Measurements from ENCODE around the gene MPHOSPH9. TPM values are rescaled to one million over a fixed set of nuclear protein-coding genes. Genes with fewer than 3 reads are reported as not detected.

The MPHOSPH9 gene
- total RNA-seq (2014; rRNA removed; shearing (Covaris generic)) = 30.2 and 34.3 TPM in 2 replicates

GRCh38 chr12:123232807-123233504 lies at the start of gene MPHOSPH9, which contains the start of gene MTRFR:
Gene MPHOSPH9 (minus strand): TSS chr12:123233141. CDS start chr12:123230364, 2,777 bp downstream.
Gene MTRFR (plus strand): TSS chr12:123233436. CDS start chr12:123253675, 20,239 bp downstream.
- peak; percentile 100 for DNase-seq (ENCODE audit: low spot score)

GRCh38 chr12:123282111-123282510 lies 49.2 kb upstream of the MPHOSPH9 start:
- DNase-seq (ENCODE audit: low spot score) = no peak

GRCh38 chr12:123280971-123281370 lies 48.0 kb upstream of the MPHOSPH9 start:
- DNase-seq (ENCODE audit: low spot score) = no peak

GRCh38 chr12:123278101-123278627 lies 45.2 kb upstream of the MPHOSPH9 start:
- no peak for DNase-seq (ENCODE audit: low spot score)

- DNase-seq (ENCODE audit: low spot score) = no peak
Measured at GRCh38 chr12:123273166-123273565, 40.2 kb upstream of the MPHOSPH9 start.

- DNase-seq (ENCODE audit: low spot score) = peak; percentile 56
Measured at GRCh38 chr12:123271001-123271668, 38.2 kb upstream of the MPHOSPH9 start.

GRCh38 chr12:123270214-123271000 lies 37.5 kb upstream of the MPHOSPH9 start:
- peak; percentile 14 for DNase-seq (ENCODE audit: low spot score)

GRCh38 chr12:123269896-123270213 lies 36.9 kb upstream of the MPHOSPH9 start:
- no peak for DNase-seq (ENCODE audit: low spot score)

- DNase-seq (ENCODE audit: low spot score) = no peak
Measured at GRCh38 chr12:123269395-123269892, 36.5 kb upstream of the MPHOSPH9 start.

GRCh38 chr12:123268850-123269249 lies 35.9 kb upstream of the MPHOSPH9 start:
- no peak for DNase-seq (ENCODE audit: low spot score)

GRCh38 chr12:123267991-123268843 lies 35.3 kb upstream of the MPHOSPH9 start:
- DNase-seq (ENCODE audit: low spot score) = no peak

GRCh38 chr12:123267335-123267920 lies 34.5 kb upstream of the MPHOSPH9 start:
- no peak for DNase-seq (ENCODE audit: low spot score)

GRCh38 chr12:123266679-123267277 lies 33.8 kb upstream of the MPHOSPH9 start:
- DNase-seq (ENCODE audit: low spot score) = no peak

GRCh38 chr12:123265851-123266678 lies 33.1 kb upstream of the MPHOSPH9 start:
- no peak for DNase-seq (ENCODE audit: low spot score)

- no peak for DNase-seq (ENCODE audit: low spot score)
Measured at GRCh38 chr12:123264642-123265041, 31.7 kb upstream of the MPHOSPH9 start.

GRCh38 chr12:123263196-123263817 lies 30.4 kb upstream of the MPHOSPH9 start:
- no peak for DNase-seq (ENCODE audit: low spot score)

GRCh38 chr12:123261196-123261595 lies 28.3 kb upstream of the MPHOSPH9 start:
- no peak for DNase-seq (ENCODE audit: low spot score)

- no peak for DNase-seq (ENCODE audit: low spot score)
Measured at GRCh38 chr12:123260081-123260480, 27.1 kb upstream of the MPHOSPH9 start.

- no peak for DNase-seq (ENCODE audit: low spot score)
Measured at GRCh38 chr12:123258593-123258992, 25.7 kb upstream of the MPHOSPH9 start.
